ENCODE data around the gene VPS50. TPM values are rescaled to one million over a fixed set of nuclear protein-coding genes. Genes with fewer than 3 reads are reported as not detected.
A peak's percentile ranks its signal among the peaks of the same experiment; 100 is the strongest.

The VPS50 gene
- polyA plus RNA-seq, 3 donors = 7.6 to 12.6 (median 9.5) TPM

- Histone ChIP-seq H3K4me2 (replicated peaks; ENCODE audit: extremely low read depth, low read length, poor library complexity, severe bottlenecking) (no peak overlapping the region), H3K4me1 (ENCODE audit: control insufficient read depth in 1 of 2, insufficient read depth in 2 of 2, low read length in 2 of 2) (no peaks in the 10 kb centered on the region), H2AFZ (ENCODE audit: insufficient read depth, low read depth, low read length, poor library complexity, severe bottlenecking) (no peak overlapping the region), H3K36me3 (replicated peaks in 1 of 2; ENCODE audit: control insufficient read depth in 1 of 2, insufficient read depth in 2 of 2, low read length in 2 of 2) (peaks cover 44 to 76% of the 10 kb centered on the region in 2 donors), H3K27ac (ENCODE audit: low read depth in 1 of 2, low read length in 2 of 2) (no peak overlapping the region), H3K9ac (ENCODE audit: insufficient read depth, low read length, poor library complexity, severe bottlenecking) (no peak overlapping the region), H3K79me2 (ENCODE audit: insufficient read depth, low read length) (no peaks in the 10 kb centered on the region), H3K4me3 (replicated peaks in 1 of 3; ENCODE audit: low read depth in 2 of 3, low read length in 3 of 3) (no peak overlapping the region), H4K20me1 (ENCODE audit: insufficient read depth, low read length) (no peaks in the 10 kb centered on the region), H3K9me3 (replicated peaks in 1 of 2; ENCODE audit: control insufficient read depth in 1 of 2, insufficient read depth in 1 of 2, low read length in 2 of 2) (no peaks in the 10 kb centered on the region), H3K27me3 (ENCODE audit: control insufficient read depth in 2 of 2, insufficient read depth in 2 of 2, low read length in 2 of 2) (no peaks in the 10 kb centered on the region)
- Mint-ChIP-seq H3K9me3 (no peaks in the 10 kb centered on the region), H3K27me3 (ENCODE audit: low read depth in 3 of 3) (no peaks in the 10 kb centered on the region), H3K4me1 (no peaks in the 10 kb centered on the region), H3K27ac (peak overlapping the region in 1 of 7 donors; percentile 46), H3K4me3 (no peak overlapping the region), H3K36me3 (peaks cover 38 to 57% of the 10 kb centered on the region in 2 donors)
- no peak for DNase-seq
- TF ChIP-seq, protein P1, sequence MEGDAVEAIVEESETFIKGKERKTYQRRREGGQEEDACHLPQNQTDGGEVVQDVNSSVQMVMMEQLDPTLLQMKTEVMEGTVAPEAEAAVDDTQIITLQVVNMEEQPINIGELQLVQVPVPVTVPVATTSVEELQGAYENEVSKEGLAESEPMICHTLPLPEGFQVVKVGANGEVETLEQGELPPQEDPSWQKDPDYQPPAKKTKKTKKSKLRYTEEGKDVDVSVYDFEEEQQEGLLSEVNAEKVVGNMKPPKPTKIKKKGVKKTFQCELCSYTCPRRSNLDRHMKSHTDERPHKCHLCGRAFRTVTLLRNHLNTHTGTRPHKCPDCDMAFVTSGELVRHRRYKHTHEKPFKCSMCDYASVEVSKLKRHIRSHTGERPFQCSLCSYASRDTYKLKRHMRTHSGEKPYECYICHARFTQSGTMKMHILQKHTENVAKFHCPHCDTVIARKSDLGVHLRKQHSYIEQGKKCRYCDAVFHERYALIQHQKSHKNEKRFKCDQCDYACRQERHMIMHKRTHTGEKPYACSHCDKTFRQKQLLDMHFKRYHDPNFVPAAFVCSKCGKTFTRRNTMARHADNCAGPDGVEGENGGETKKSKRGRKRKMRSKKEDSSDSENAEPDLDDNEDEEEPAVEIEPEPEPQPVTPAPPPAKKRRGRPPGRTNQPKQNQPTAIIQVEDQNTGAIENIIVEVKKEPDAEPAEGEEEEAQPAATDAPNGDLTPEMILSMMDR (IDR thresholded peaks at IDR 0.05) = no peak
- no CpG with 5 or more reads among the region's 1 CpG for WGBS (ENCODE audit: insufficient coverage)
- intact Hi-C loops (cut with micrococcal nuclease) = no loop called here
These were observed 30.4 kb downstream of the VPS50 start for GRCh38 chr7:93262535-93262934.

DNA sequence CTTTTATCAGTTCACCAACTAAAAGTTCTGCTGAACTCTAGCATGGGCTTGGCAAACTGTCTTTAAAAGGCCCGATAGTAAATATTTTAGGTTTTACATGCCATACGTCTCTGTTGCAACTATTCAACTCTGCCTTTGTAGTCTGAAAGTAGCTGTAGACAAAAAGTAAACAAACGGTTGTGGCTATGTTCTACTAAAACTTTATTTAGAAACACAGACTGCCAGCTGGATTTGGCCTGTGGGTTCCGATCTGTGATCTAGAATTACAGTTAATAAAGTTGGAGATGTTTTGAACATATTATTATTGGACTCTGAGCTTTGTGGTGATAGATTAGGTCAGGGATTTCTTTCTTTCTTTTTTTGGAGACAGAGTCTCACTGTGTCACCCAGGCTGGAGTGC is 33.1 kb downstream of the VPS50 start:
- Mint-ChIP-seq H3K36me3 (peaks cover 48 to 56% of the 10 kb centered on the region in 2 donors), H3K27ac (peak overlapping the region in 1 of 7 donors; percentile 41), H3K4me1 (no peaks in the 10 kb centered on the region), H3K9me3 (no peaks in the 10 kb centered on the region), H3K27me3 (ENCODE audit: low read depth in 3 of 3) (no peaks in the 10 kb centered on the region), H3K4me3 (no peak overlapping the region)
- TF ChIP-seq, protein P1 (IDR thresholded peaks at IDR 0.05) = no peak
- Histone ChIP-seq H3K27ac (ENCODE audit: low read depth in 1 of 2, low read length in 2 of 2) (no peak overlapping the region), H3K4me2 (replicated peaks; ENCODE audit: extremely low read depth, low read length, poor library complexity, severe bottlenecking) (no peak overlapping the region), H2AFZ (ENCODE audit: insufficient read depth, low read depth, low read length, poor library complexity, severe bottlenecking) (no peak overlapping the region), H3K9me3 (replicated peaks in 1 of 2; ENCODE audit: control insufficient read depth in 1 of 2, insufficient read depth in 1 of 2, low read length in 2 of 2) (no peaks in the 10 kb centered on the region), H4K20me1 (ENCODE audit: insufficient read depth, low read length) (no peaks in the 10 kb centered on the region), H3K79me2 (ENCODE audit: insufficient read depth, low read length) (no peaks in the 10 kb centered on the region), H3K4me3 (replicated peaks in 1 of 3; ENCODE audit: low read depth in 2 of 3, low read length in 3 of 3) (no peak overlapping the region), H3K4me1 (ENCODE audit: control insufficient read depth in 1 of 2, insufficient read depth in 2 of 2, low read length in 2 of 2) (no peaks in the 10 kb centered on the region), H3K9ac (ENCODE audit: insufficient read depth, low read length, poor library complexity, severe bottlenecking) (no peak overlapping the region), H3K27me3 (ENCODE audit: control insufficient read depth in 2 of 2, insufficient read depth in 2 of 2, low read length in 2 of 2) (no peaks in the 10 kb centered on the region), H3K36me3 (replicated peaks in 1 of 2; ENCODE audit: control insufficient read depth in 1 of 2, insufficient read depth in 2 of 2, low read length in 2 of 2) (peaks cover 28 to 76% of the 10 kb centered on the region in 2 donors)
- no peak for DNase-seq
- intact Hi-C loops (cut with micrococcal nuclease) = no loop called here
- 100% methylated on average over 1 of the region's 4 CpGs for WGBS (ENCODE audit: insufficient coverage)

All from CD14-positive monocyte (primary cell).